HG02840 (cell line): Measurements from ENCODE around the gene OLFM1.

ENCODE experiments used
- ATAC-seq: cut with Tn5 transposase; IDR thresholded peaks from one replicate; pipeline ENCODE4 v1.9.1; 2021; ENCODE audit warnings: mild to moderate bottlenecking, moderate library complexity, moderate number of reproducible peaks; ENCODE audit not compliant: unreplicated experiment, low FRiP score

Gene OLFM1

DNA sequence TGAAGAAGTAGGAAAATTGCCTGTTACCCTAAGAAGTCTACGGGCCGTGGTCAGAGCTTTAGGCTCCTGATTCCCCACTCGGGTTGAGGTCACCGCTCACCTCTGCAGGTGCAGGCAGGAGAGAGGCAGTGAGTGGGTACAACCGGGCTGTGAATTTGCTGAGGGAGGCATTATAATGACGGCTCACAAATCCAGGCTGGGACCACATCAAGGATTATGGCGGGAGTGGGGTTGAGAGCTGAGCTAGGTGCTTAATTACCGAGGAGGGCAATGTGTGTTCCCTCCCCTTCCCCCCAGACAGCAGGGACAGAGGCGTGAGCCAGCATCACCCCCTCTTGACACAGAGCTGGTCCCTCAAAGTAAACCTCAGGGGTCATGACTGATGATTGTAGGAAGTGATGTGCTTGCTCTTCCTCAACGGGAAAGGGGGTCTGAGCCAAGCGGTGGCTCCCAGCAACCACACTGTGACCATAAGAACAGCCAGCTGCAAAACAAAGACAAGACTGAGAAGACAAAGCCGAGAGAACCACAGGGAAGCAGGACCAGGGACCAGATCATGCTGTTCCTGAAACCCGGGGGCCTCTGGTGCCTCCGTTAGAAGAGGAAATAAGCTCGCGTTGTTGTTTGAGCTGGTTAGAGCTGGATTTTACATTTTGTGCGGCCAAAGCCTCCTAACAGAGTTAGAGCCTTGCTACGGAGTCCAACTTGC, 77.7 kb downstream of the OLFM1 start:
- no peak for ATAC-seq

DNA sequence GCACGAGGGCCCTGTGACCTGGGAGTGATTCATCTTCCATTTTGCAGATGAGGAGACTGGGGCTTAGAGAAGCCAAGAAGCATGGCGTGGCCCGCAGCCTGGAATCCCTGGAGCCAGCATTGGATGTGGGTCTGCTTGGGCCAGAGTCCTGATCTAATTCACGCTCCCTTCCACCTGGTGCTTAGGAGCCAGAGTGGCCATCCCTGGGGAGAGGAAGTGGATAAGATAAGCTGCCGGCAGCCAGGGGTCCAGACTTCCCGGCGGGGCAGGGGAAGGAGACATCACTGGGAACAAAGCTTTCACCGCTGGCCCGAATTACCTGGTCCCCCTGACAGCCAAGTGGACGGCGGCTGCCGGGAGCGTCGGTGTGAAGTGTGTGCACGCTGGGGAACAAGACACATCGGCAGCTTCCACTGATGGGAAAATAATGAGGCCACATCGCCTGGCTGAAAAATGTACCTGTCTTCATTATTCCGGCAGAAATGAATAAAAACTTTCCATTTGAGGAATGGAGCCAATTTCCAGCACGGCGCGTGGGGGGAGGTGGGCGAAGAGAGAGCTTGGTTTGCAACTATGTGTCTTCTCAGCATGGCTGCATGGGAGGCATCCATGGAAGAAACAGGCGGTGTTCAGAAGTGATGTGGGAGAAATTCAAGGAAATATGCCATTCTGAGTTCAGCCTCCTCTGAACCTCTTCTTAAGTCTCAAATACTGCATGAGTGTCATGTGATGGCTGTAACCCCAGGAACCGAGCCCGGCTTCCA, 78.5 kb downstream of the OLFM1 start:
- ATAC-seq, result no peak

DNA sequence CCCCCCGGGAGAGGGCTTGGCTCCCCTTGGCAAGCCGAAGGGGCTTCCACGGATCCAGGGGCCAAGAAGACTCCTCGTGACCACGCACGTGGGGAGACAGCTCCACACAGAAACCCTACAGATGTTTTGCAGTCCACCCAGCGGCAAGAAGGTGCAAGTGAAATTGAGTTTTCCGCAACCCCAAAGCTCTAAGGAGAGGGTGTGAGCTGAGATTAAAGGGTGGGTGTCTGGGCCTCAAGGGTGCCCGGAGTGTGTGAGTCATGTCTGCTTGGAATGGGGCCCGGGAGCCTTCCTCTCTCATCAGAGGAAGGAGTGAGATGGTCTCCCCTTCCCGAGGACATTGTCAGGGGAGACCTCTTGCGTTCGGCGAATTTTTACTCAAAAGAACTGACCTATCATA, 79.1 kb downstream of the OLFM1 start:
- no peak for ATAC-seq

DNA sequence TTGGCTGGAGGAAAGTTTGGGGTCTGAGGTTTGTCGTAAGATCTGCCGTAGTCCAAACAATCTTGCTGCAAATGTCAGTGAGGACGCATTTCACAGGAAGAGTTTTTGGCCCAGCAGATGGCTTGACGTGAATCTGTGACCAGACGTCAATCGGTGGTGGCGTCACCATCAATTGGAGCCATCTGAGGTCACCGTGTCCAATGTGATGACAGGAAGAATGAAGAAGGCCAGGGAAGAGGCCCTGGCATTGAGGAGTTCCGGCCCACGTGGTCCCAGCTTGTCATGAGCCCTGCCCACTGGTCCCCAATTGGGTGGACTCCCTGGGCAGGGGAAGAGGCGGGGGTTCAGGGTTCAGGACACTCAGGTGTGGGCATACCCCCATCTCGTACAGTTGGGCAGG, 79.9 kb downstream of the OLFM1 start:
- ATAC-seq, result no peak

GRCh38 chr9:135167849-135168655, 80.6 kb downstream of the OLFM1 start:
- ATAC-seq, result no peak

DNA sequence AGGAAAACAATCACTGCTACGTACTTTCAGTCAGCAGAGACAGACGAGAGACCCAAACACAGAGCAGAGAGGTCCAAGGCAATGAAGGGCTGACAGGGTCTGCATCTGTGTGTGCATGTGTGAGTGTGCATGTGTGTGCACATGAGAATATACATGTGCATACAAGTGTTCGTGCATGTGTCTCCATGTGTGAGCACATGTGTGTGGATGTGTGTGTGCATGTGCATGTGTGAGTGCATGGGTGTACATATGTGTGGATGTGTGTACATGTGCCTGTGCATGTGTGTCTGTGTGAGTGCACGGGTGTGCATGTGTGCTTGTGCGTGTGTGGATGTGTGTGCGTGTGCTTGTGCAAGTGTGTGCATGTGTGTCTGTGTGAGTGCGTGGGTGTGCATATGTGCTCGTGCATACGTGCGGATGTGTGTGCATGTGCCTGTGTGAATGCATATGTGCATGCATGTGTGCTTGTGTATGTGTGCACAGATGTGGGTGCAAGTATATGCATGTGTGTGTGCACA, 82.3 kb downstream of the OLFM1 start:
- ATAC-seq, result no peak

DNA sequence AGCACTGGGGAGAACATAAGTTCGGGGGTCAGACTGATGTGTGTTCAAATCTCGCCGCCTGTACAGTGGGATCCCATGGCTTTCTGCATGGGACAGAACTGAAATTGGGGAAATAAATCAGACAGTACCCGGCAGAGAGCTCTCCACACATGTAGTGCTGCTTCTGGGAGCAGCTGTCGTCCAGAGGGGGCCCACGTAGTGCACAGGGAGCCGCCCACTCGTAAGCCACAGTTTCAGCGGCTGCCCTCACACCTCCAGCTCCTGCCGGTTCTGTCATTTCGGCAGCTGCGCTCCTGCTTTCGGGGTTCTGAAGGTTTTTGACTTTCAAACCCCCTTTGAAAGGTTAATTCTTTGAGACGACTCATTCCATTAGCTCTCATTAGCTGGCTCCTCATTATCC, 83.1 kb downstream of the OLFM1 start:
- no peak for ATAC-seq
